H9 (cell line): ENCODE measurements around the gene CSMD2. TPM values are rescaled to one million over a fixed set of nuclear protein-coding genes. Genes with fewer than 3 reads are reported as not detected.

Source experiments
- DNase-seq: peaks from one replicate; pipeline ENCODE4 v3.0.0-alpha.2; 2017
- H2AFZ ChIP-seq: one replicate; pipeline ENCODE4 v1.6.1; 2013; ENCODE audit warnings: mild to moderate bottlenecking, low read length, control low read depth, moderate library complexity
- H2AK5ac ChIP-seq: 2 replicates; pipeline ENCODE4 v1.6.1; 2013; ENCODE audit warnings: low read length, control low read depth, mixed read lengths; ENCODE audit not compliant: insufficient read length
- H2BK120ac ChIP-seq: one replicate; pipeline ENCODE4 v1.6.1; 2013; ENCODE audit warnings: low read depth, mild to moderate bottlenecking, low read length, control low read depth, inconsistent platforms; ENCODE audit not compliant: poor library complexity, severe bottlenecking
- H2BK12ac ChIP-seq: 2 replicates; pipeline ENCODE4 v1.6.1; 2013; ENCODE audit warnings: low read length, control low read depth, mixed read lengths, low read depth; ENCODE audit not compliant: insufficient read length
- H2BK15ac ChIP-seq: 2 replicates; pipeline ENCODE4 v1.6.1; 2013; ENCODE audit warnings: low read depth, low read length, control low read depth
- H2BK20ac ChIP-seq: one replicate; pipeline ENCODE4 v1.6.1; 2013; ENCODE audit warnings: low read depth, mild to moderate bottlenecking, low read length, control low read depth, inconsistent platforms; ENCODE audit not compliant: poor library complexity, severe bottlenecking
- H2BK5ac ChIP-seq: 2 replicates; pipeline ENCODE4 v1.6.1; 2013; ENCODE audit warnings: low read length, control low read depth, mixed read lengths; ENCODE audit not compliant: insufficient read length
- H3K14ac ChIP-seq: 2 replicates; pipeline ENCODE4 v1.6.1; 2013; ENCODE audit warnings: low read length, control low read depth; ENCODE audit not compliant: insufficient read depth
- H3K18ac ChIP-seq: 2 replicates; pipeline ENCODE4 v1.6.1; 2013; ENCODE audit warnings: low read depth, mild to moderate bottlenecking, mixed read lengths, low read length, control low read depth; ENCODE audit not compliant: insufficient read length
- H3K23ac ChIP-seq: 2 replicates; pipeline ENCODE4 v1.6.1; 2013; ENCODE audit warnings: low read length, control low read depth, mixed read lengths, low read depth; ENCODE audit not compliant: insufficient read length
- H3K23me2 ChIP-seq: 2 replicates; pipeline ENCODE4 v1.6.1; 2013; ENCODE audit warnings: low read depth, mild to moderate bottlenecking, mixed read lengths, low read length, control low read depth; ENCODE audit not compliant: insufficient read length, poor library complexity, severe bottlenecking
- H3K27ac ChIP-seq: 2 replicates; pipeline ENCODE4 v1.5.1; 2013; ENCODE audit warnings: low read length, control low read depth, mixed read lengths, low read depth; ENCODE audit not compliant: insufficient read length
- H3K27me3 ChIP-seq: 2 replicates; pipeline ENCODE4 v1.6.1; 2013; ENCODE audit warnings: low read length, control low read depth, inconsistent platforms; ENCODE audit not compliant: insufficient read depth
- H3K4ac ChIP-seq: 2 replicates; pipeline ENCODE4 v1.6.1; 2013; ENCODE audit warnings: low read depth, mild to moderate bottlenecking, control low read depth, inconsistent platforms, low read length, moderate library complexity
- H3K4me1 ChIP-seq: 2 replicates; pipeline ENCODE4 v1.6.1; 2013; ENCODE audit warnings: low read length, control low read depth, inconsistent platforms; ENCODE audit not compliant: insufficient read depth
- H3K4me2 ChIP-seq: 2 replicates; pipeline ENCODE4 v1.6.1; 2013; ENCODE audit warnings: low read length, control low read depth, mixed read lengths; ENCODE audit not compliant: insufficient read length, insufficient read depth
- H3K56ac ChIP-seq: 2 replicates; pipeline ENCODE4 v1.6.1; 2013; ENCODE audit warnings: low read depth, mild to moderate bottlenecking, mixed read lengths, low read length, control low read depth; ENCODE audit not compliant: insufficient read length
- H3K79me1 ChIP-seq: 2 replicates; pipeline ENCODE4 v1.6.1; 2013; ENCODE audit warnings: low read depth, mild to moderate bottlenecking, moderate library complexity, low read length, control low read depth, inconsistent platforms; ENCODE audit not compliant: insufficient read depth, poor library complexity, severe bottlenecking
- H3K79me2 ChIP-seq: 2 replicates; pipeline ENCODE4 v1.6.1; 2013; ENCODE audit warnings: low read length, control low read depth, inconsistent platforms; ENCODE audit not compliant: insufficient read depth
- H3K9ac ChIP-seq: 2 replicates; pipeline ENCODE4 v1.6.1; 2013; ENCODE audit warnings: low read length, control low read depth, mixed read lengths; ENCODE audit not compliant: insufficient read length; ENCODE audit errors: extremely low read depth
- H3K9me3 ChIP-seq: one replicate; pipeline ENCODE4 v1.6.1; 2013; ENCODE audit warnings: low read depth, low read length, inconsistent platforms; ENCODE audit not compliant: control insufficient read depth
- H3T11ph ChIP-seq: one replicate; pipeline ENCODE4 v1.6.1; 2013; ENCODE audit warnings: mild to moderate bottlenecking, low read length, control low read depth, inconsistent platforms
- H4K20me1 ChIP-seq: one replicate; pipeline ENCODE4 v1.6.1; 2013; ENCODE audit not compliant: control insufficient read depth, insufficient read length, insufficient read depth
- H4K5ac ChIP-seq: 2 replicates; pipeline ENCODE4 v1.6.1; 2013; ENCODE audit warnings: low read depth, mild to moderate bottlenecking, mixed read lengths, low read length, control low read depth; ENCODE audit not compliant: insufficient read length
- H4K8ac ChIP-seq: replicated peaks from 2 replicates; pipeline ENCODE4 v1.6.1; 2013; ENCODE audit warnings: low read length, control low read depth, mixed read lengths, low read depth; ENCODE audit not compliant: insufficient read length
- H4K91ac ChIP-seq: 2 replicates; pipeline ENCODE4 v1.6.1; 2013; ENCODE audit warnings: low read depth, mild to moderate bottlenecking, moderate library complexity, mixed read lengths, low read length, control low read depth; ENCODE audit not compliant: insufficient read length
- H3K27ac Mint-ChIP-seq, 3 experiments: 2 replicates in 2 of 3; 3 replicates in 1 of 3; pipeline ENCODE4 v1.8.0; 2020 to 2021; ENCODE audit warnings: mixed read lengths in 3 of 3, mild to moderate bottlenecking in 1 of 3, moderate library complexity in 1 of 3
- H3K27me3 Mint-ChIP-seq: 2 replicates; pipeline ENCODE4 v1.8.0; 2021; ENCODE audit warnings: low read depth, mild to moderate bottlenecking, moderate library complexity, mixed read lengths
- H3K36me3 Mint-ChIP-seq, 3 experiments: 2 replicates in 2 of 3; 3 replicates in 1 of 3; pipeline ENCODE4 v1.8.0; 2020 to 2021; ENCODE audit warnings: low read depth in 3 of 3, mixed read lengths in 3 of 3; ENCODE audit not compliant: insufficient read depth in 1 of 3
- H3K4me1 Mint-ChIP-seq, 2 experiments: 2 replicates each; pipeline ENCODE4 v1.8.0; 2020; ENCODE audit warnings: mixed read lengths in 2 of 2
- H3K4me3 Mint-ChIP-seq, 2 experiments: 2 replicates in 1 of 2; 3 replicates in 1 of 2; pipeline ENCODE4 v1.8.0; 2020 to 2021; ENCODE audit warnings: mild to moderate bottlenecking in 2 of 2, mixed read lengths in 2 of 2, moderate library complexity in 1 of 2
- H3K9me3 Mint-ChIP-seq, 2 experiments: 2 replicates in 1 of 2; 3 replicates in 1 of 2; pipeline ENCODE4 v1.8.0; 2020; ENCODE audit warnings: mild to moderate bottlenecking in 2 of 2, mixed read lengths in 2 of 2, moderate library complexity in 1 of 2
- WGBS: extraction: QIAGEN DNeasy Blood & Tissue Kit; methylation state at CpG from one replicate; pipeline ENCODE4 v1.1.7; 2013; ENCODE audit warnings: missing lambda C conversion rate, low lambda C conversion rate, mixed read lengths; ENCODE audit not compliant: insufficient read length; ENCODE audit errors: extremely low coverage; 5-methylcytosine and 5-hydroxymethylcytosine counted together
- total RNA-seq: library from RNA; stranded (reverse); gene quantifications from 2 replicates; pipeline ENCODE4 v1.2.1, GENCODE V29; 2021
- TF ChIP-seq, protein P1 (sequence below): fragments of 200-600 bp; sonication (generic); conservative IDR thresholded peaks from 3 replicates; pipeline ENCODE4 v1.8.0; 2021; ENCODE audit warnings: antibody characterized with exemption, mild to moderate bottlenecking

CSMD2 gene
- total RNA-seq, 1 experiment from 2014 or later = 6.4 TPM

DNA sequence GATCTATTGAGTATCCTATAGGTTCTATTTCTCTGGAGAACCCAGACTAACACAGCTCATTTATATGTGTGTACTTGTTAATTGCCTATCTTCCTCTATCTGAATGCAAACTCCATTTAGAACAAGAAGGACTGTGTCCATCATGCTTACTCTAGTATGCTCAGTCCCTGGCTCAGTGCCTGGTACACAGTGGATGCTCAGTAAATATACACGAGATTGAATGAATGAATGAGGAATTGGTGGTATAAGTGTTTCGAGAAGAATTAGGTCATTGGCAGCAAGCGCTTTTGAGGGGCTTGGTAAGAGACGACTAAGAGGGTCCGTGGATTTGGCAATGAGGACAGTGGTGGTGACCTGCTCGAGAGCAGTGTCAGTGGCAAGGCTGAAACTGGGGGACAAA is 112.5 kb downstream of the CSMD2 start:
- Histone ChIP-seq H2AFZ (no peak overlapping the region), H2BK20ac (no peak overlapping the region), H3K79me1 (no peaks in the 10 kb centered on the region), H3K4me2 (no peak overlapping the region), H3K23ac (no peak overlapping the region), H4K5ac (no peak overlapping the region), H2BK5ac (no peak overlapping the region), H3K9me3 (peaks cover 10% of the 10 kb centered on the region), H4K20me1 (no peaks in the 10 kb centered on the region), H2BK15ac (no peak overlapping the region), H2BK120ac (no peak overlapping the region), H3K4ac (no peak overlapping the region), H4K91ac (no peak overlapping the region), H3K14ac (no peak overlapping the region), H3K56ac (no peak overlapping the region), H2BK12ac (no peak overlapping the region), H3K4me1 (no peaks in the 10 kb centered on the region), H3K18ac (no peak overlapping the region), H4K8ac (no peak overlapping the region), H3K79me2 (no peaks in the 10 kb centered on the region), H3K9ac (no peak overlapping the region), H3T11ph (no peak overlapping the region), H2AK5ac (no peak overlapping the region), H3K27ac (no peak overlapping the region), H3K23me2 (no peaks in the 10 kb centered on the region), H3K27me3 (no peaks in the 10 kb centered on the region)
- no peak overlapping the region for H3K4me3 Mint-ChIP-seq
- 100% methylated on average over 3 of the region's 6 CpGs for WGBS
- TF ChIP-seq, protein P1, sequence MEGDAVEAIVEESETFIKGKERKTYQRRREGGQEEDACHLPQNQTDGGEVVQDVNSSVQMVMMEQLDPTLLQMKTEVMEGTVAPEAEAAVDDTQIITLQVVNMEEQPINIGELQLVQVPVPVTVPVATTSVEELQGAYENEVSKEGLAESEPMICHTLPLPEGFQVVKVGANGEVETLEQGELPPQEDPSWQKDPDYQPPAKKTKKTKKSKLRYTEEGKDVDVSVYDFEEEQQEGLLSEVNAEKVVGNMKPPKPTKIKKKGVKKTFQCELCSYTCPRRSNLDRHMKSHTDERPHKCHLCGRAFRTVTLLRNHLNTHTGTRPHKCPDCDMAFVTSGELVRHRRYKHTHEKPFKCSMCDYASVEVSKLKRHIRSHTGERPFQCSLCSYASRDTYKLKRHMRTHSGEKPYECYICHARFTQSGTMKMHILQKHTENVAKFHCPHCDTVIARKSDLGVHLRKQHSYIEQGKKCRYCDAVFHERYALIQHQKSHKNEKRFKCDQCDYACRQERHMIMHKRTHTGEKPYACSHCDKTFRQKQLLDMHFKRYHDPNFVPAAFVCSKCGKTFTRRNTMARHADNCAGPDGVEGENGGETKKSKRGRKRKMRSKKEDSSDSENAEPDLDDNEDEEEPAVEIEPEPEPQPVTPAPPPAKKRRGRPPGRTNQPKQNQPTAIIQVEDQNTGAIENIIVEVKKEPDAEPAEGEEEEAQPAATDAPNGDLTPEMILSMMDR = no peak
- H3K27me3 Mint-ChIP-seq = no peaks in the 10 kb centered on the region
- DNase-seq = no peak
- H3K27ac Mint-ChIP-seq = peak overlapping the region in 1 of 3 experiments; percentile 83; a peak in 2 of 7 replicates
- peaks cover 13 to 15% of the 10 kb centered on the region in 2 experiments for H3K4me1 Mint-ChIP-seq
- peaks cover 0 to 4% of the 10 kb centered on the region in 2 experiments; a peak in 2 of 5 replicates for H3K9me3 Mint-ChIP-seq
- H3K36me3 Mint-ChIP-seq = peaks cover 0 to 22% (median 10%) of the 10 kb centered on the region in 3 experiments; a peak in 5 of 7 replicates
